Activated CD8-positive, alpha-beta memory T cell treated with anti-CD3 and anti-CD28 coated beads for 48 hours (primary cell): ENCODE measurements around the gene ZNF84.

Experiments
- DNase-seq, 3 experiments: peaks; one replicate each; pipeline ENCODE4 v3.0.0-alpha.2; 2020; ENCODE audit warnings: low read depth in 2 of 3, low spot score in 2 of 3

Gene ZNF84

GRCh38 chr12:133037207-133038005, at the start of gene ZNF84:
Gene ZNF84, plus strand, starts transcription at chr12:133037509. Its CDS starts 3,959 bp downstream, at chr12:133041468.
- DNase-seq = peak; percentile 88 to 93 (median 92)

- DNase-seq = no peak
These were observed 38.6 kb upstream of the ZNF84 start for GRCh38 chr12:132998741-132999140.

- DNase-seq = no peak
These were observed 26.5 kb upstream of the ZNF84 start for GRCh38 chr12:133010657-133011297.

- no peak for DNase-seq
These were observed 13.7 kb upstream of the ZNF84 start for GRCh38 chr12:133023566-133023965.

GRCh38 chr12:133026996-133027395, 10.3 kb upstream of the ZNF84 start:
- DNase-seq = no peak

GRCh38 chr12:133038118-133038709, 905 bp downstream of the ZNF84 start:
- DNase-seq = no peak

GRCh38 chr12:133046698-133047097, 9.4 kb downstream of the ZNF84 start:
- no peak for DNase-seq

GRCh38 chr12:133057446-133057845, 20.1 kb downstream of the ZNF84 start:
- DNase-seq = no peak

GRCh38 chr12:133058203-133059113, 21.1 kb downstream of the ZNF84 start:
- no peak for DNase-seq

GRCh38 chr12:133061954-133062353, 24.6 kb downstream of the ZNF84 start:
- no peak for DNase-seq

- no peak for DNase-seq
These were observed 26.2 kb downstream of the ZNF84 start for GRCh38 chr12:133063556-133063955.

- DNase-seq = no peak
These were observed 36.5 kb downstream of the ZNF84 start for GRCh38 chr12:133073836-133074235.

GRCh38 chr12:133080026-133080367, 42.7 kb downstream of the ZNF84 start:
- peak in 2 of 3 experiments; percentile 73 to 79 for DNase-seq

GRCh38 chr12:133080368-133081158, 43.3 kb downstream of the ZNF84 start, which contains the start of gene ZNF140:
Gene ZNF140, plus strand, starts transcription at chr12:133080923. Its CDS starts 398 bp downstream, at chr12:133081321.
- DNase-seq = peak; percentile 79 to 90 (median 86)

GRCh38 chr12:133081159-133081780, 44.0 kb downstream of the ZNF84 start:
- no peak for DNase-seq

GRCh38 chr12:133083345-133083744, 46.0 kb downstream of the ZNF84 start:
- no peak for DNase-seq

- no peak for DNase-seq
These were observed 68.3 kb downstream of the ZNF84 start for GRCh38 chr12:133105620-133106019.

- no peak for DNase-seq
These were observed 68.9 kb downstream of the ZNF84 start for GRCh38 chr12:133106253-133106652.

- DNase-seq = no peak
These were observed 69.8 kb downstream of the ZNF84 start for GRCh38 chr12:133107121-133107520.

- DNase-seq = no peak
These were observed 70.8 kb downstream of the ZNF84 start for GRCh38 chr12:133108150-133108549.
